HCT116 (cell line): ENCODE measurements around the gene KIFC1. TPM values are rescaled to one million over a fixed set of nuclear protein-coding genes. Genes with fewer than 3 reads are reported as not detected.

ENCODE experiments used
- ATAC-seq: fragments of 200-7000 bp; cut with Tn5 transposase; 2 replicates; pipeline ENCODE4 v1.9.1; 2020; ENCODE audit warnings: mild to moderate bottlenecking, moderate library complexity
- BruUV-seq: library from RNA; stranded (reverse); fragments of 400-500 nt; replicated peaks from 2 replicates; lab custom pipeline; 2021; lab: Mats Ljungman, UMichigan
- CTCF ChIA-PET: fragments of 300-600 bp; sonication (Branson Sonifier 250); formaldehyde crosslinking; loops from one replicate; lab custom pipeline; 2021; ENCODE audit warnings: antibody characterized with exemption; lab: Charles Lee
- POLR2A ChIA-PET: fragments of 300-600, 350-600 bp; sonication (Branson Sonifier 250); formaldehyde crosslinking; loops from one replicate; lab custom pipeline; 2021; ENCODE audit warnings: antibody characterized with exemption; lab: Charles Lee
- RAD21 ChIA-PET, 2 experiments: fragments of 300-600 bp; sonication (Branson Sonifier 250); formaldehyde crosslinking; loops; one replicate each; lab custom pipeline; 2023; ENCODE audit warnings: low total read pairs in 2 of 2; ENCODE audit not compliant: uncharacterized antibody in 2 of 2, unreplicated experiment in 2 of 2, low non-redundant PET in 1 of 2; lab: Charles Lee
- DNase-seq: peaks from one replicate; pipeline ENCODE4 v3.0.0-alpha.2; 2010; ENCODE audit warnings: low read depth, low spot score
- H2AFZ ChIP-seq: fragments of 200-600 bp; shearing (Covaris generic), sonication (generic); 2 replicates; pipeline ENCODE4 v1.6.1; 2017; ENCODE audit warnings: low read depth, mixed run types, mixed read lengths, antibody characterized with exemption, low read length; ENCODE audit not compliant: poor library complexity, severe bottlenecking
- H3K27ac ChIP-seq: 2 replicates; pipeline ENCODE4 v1.5.1; 2012; ENCODE audit warnings: low read depth, low read length
- H3K27me3 ChIP-seq: fragments of 200-600 bp; sonication (generic); 2 replicates; pipeline ENCODE4 v1.6.1; 2016; ENCODE audit warnings: mixed run types, low read length, mixed read lengths; ENCODE audit not compliant: insufficient read depth
- H3K36me3 ChIP-seq, 2 experiments: fragments of 200-500 bp in 1 of 2; fragments of 200-600 bp in 1 of 2; sonication (Bioruptor generic) in 1 of 2; sonication (generic) in 1 of 2; 2 replicates each; pipeline versions ENCODE4 v1.5.1 to v1.6.1; 2014 to 2016; ENCODE audit warnings: low read length in 2 of 2, inconsistent platforms in 1 of 2, mixed read lengths in 1 of 2, mixed run types in 1 of 2; ENCODE audit not compliant: insufficient read depth in 2 of 2, control insufficient read depth in 1 of 2
- H3K4me1 ChIP-seq, 2 experiments: fragments of 200-600 bp in 1 of 2; sonication (generic) in 1 of 2; 2 replicates each; pipeline versions ENCODE4 v1.5.1 to v1.6.1; 2012 to 2017; ENCODE audit warnings: low read length in 2 of 2, inconsistent platforms in 1 of 2, mild to moderate bottlenecking in 1 of 2, mixed read lengths in 1 of 2, mixed run types in 1 of 2, moderate library complexity in 1 of 2; ENCODE audit not compliant: insufficient read depth in 2 of 2, control insufficient read depth in 1 of 2
- H3K4me2 ChIP-seq: fragments of 200-600 bp; sonication (generic); 2 replicates; pipeline ENCODE4 v1.6.1; 2017; ENCODE audit warnings: mixed run types, low read length, mixed read lengths
- H3K4me3 ChIP-seq, 2 experiments: fragments of 200-600 bp in 1 of 2; sonication (generic) in 1 of 2; replicated peaks in 1 of 2; 2 replicates each; pipeline ENCODE4 v1.5.1; 2011 to 2016; ENCODE audit warnings: low read length in 2 of 2, control low read depth in 1 of 2, low read depth in 1 of 2, mild to moderate bottlenecking in 1 of 2, mixed read lengths in 1 of 2, mixed run types in 1 of 2
- H3K79me2 ChIP-seq: fragments of 200-600 bp; sonication (generic); 2 replicates; pipeline ENCODE4 v1.6.1; 2017; ENCODE audit warnings: mild to moderate bottlenecking, mixed run types, low read length, moderate library complexity, mixed read lengths; ENCODE audit not compliant: insufficient read depth
- H3K9ac ChIP-seq: fragments of 200-600 bp; sonication (generic); 2 replicates; pipeline ENCODE4 v1.6.1; 2016; ENCODE audit warnings: low read length, mixed read lengths
- H3K9me2 ChIP-seq: fragments of 200-600 bp; sonication (generic), shearing (Covaris generic); 2 replicates; pipeline ENCODE4 v1.6.1; 2017; ENCODE audit warnings: mixed run types, mild to moderate bottlenecking, moderate library complexity; ENCODE audit not compliant: insufficient read depth
- H3K9me3 ChIP-seq, 2 experiments: fragments of 200-500 bp in 1 of 2; fragments of 200-600 bp in 1 of 2; sonication (Bioruptor generic) in 1 of 2; sonication (generic) in 1 of 2; 2 replicates each; pipeline ENCODE4 v1.6.1; 2014 to 2017; ENCODE audit warnings: low read length in 2 of 2, mixed read lengths in 2 of 2, inconsistent platforms in 1 of 2, low read depth in 1 of 2, mild to moderate bottlenecking in 1 of 2, mixed run types in 1 of 2, moderate library complexity in 1 of 2; ENCODE audit not compliant: control insufficient read depth in 1 of 2, insufficient read depth in 1 of 2
- H4K20me1 ChIP-seq: fragments of 200-600 bp; sonication (generic), shearing (Covaris generic); 2 replicates; pipeline ENCODE4 v1.6.1; 2017; ENCODE audit warnings: mixed run types, mild to moderate bottlenecking, moderate library complexity; ENCODE audit not compliant: insufficient read depth
- ATF3 ChIP-seq: IDR thresholded peaks from 2 replicates; pipeline ENCODE4 v1.6.1; 2012
- CEBPB ChIP-seq: IDR thresholded peaks from 2 replicates; pipeline ENCODE4 v1.6.1; 2012; ENCODE audit warnings: low read depth
- CTCF ChIP-seq, 3 experiments: fragments of 200-600 bp in 1 of 3; sonication (generic) in 1 of 3; IDR thresholded peaks in 2 of 3; conservative IDR thresholded peaks in 1 of 3; 2 replicates each; pipeline ENCODE4 v1.5.1; 2012 to 2017; ENCODE audit warnings: low read depth in 2 of 3, low read length in 2 of 3, antibody characterized with exemption in 1 of 3, borderline replicate concordance in 1 of 3, control low read depth in 1 of 3, mild to moderate bottlenecking in 1 of 3, mixed read lengths in 1 of 3, mixed run types in 1 of 3, moderate library complexity in 1 of 3; ENCODE audit not compliant: insufficient read depth in 1 of 3
- EGR1 ChIP-seq: IDR thresholded peaks from 2 replicates; pipeline ENCODE4 v1.6.1; 2012; ENCODE audit warnings: low read depth
- ELF1 ChIP-seq: IDR thresholded peaks from 2 replicates; pipeline ENCODE4 v1.6.1; 2012; ENCODE audit warnings: low read depth, borderline replicate concordance
- EZH2 ChIP-seq: fragments of 200-600 bp; sonication (generic); IDR thresholded peaks from 2 replicates; pipeline ENCODE4 v1.6.1; 2017; ENCODE audit warnings: antibody characterized with exemption, mixed run types
- EZH2phosphoT487 ChIP-seq: fragments of 200-600 bp; IDR thresholded peaks from 2 replicates; pipeline ENCODE4 v1.6.1; 2018; ENCODE audit warnings: antibody characterized with exemption, borderline replicate concordance
- FOSL1 ChIP-seq: IDR thresholded peaks from 2 replicates; pipeline ENCODE4 v1.6.1; 2012; ENCODE audit warnings: low read depth
- MAX ChIP-seq: IDR thresholded peaks from 2 replicates; pipeline ENCODE4 v1.6.1; 2012
- POLR2AphosphoS5 ChIP-seq: IDR thresholded peaks from 2 replicates; pipeline ENCODE4 v1.6.1; 2011; ENCODE audit warnings: mild to moderate bottlenecking, low read depth, low read length, moderate library complexity
- RAD21 ChIP-seq: IDR thresholded peaks from 2 replicates; pipeline ENCODE4 v1.6.1; 2012; ENCODE audit warnings: low read depth, mild to moderate bottlenecking
- SIN3A ChIP-seq: IDR thresholded peaks from 2 replicates; pipeline ENCODE4 v1.6.1; 2012; ENCODE audit warnings: low read depth
- SP1 ChIP-seq: IDR thresholded peaks from 2 replicates; pipeline ENCODE4 v1.6.1; 2012; ENCODE audit warnings: low read depth
- SRF ChIP-seq: IDR thresholded peaks from 2 replicates; pipeline ENCODE4 v1.6.1; 2012; ENCODE audit warnings: low read depth
- YY1 ChIP-seq: IDR thresholded peaks from 2 replicates; pipeline ENCODE4 v1.6.1; 2011; ENCODE audit warnings: low read length, low read depth, moderate library complexity, mild to moderate bottlenecking; ENCODE audit not compliant: insufficient replicate concordance; ENCODE audit errors: extremely low read depth
- ZBTB33 ChIP-seq: IDR thresholded peaks from 2 replicates; pipeline ENCODE4 v1.6.1; 2011; ENCODE audit warnings: mild to moderate bottlenecking, low read length, moderate library complexity; ENCODE audit not compliant: insufficient replicate concordance; ENCODE audit errors: extremely low read depth
- ZFX ChIP-seq: fragments of 450-650 bp; IDR thresholded peaks from 2 replicates; pipeline ENCODE4 v1.6.1; 2017
- intact Hi-C: fragments of 100-400 bp; cut with micrococcal nuclease; formaldehyde crosslinking; loops from 2 replicates; pipeline ENCODE4 v1.10.0; 2022
- total RNA-seq: library from RNA; stranded (reverse); gene quantifications from one replicate; pipeline ENCODE4 v1.2.1, GENCODE V29; 2021; ENCODE audit not compliant: unreplicated experiment

The KIFC1 gene
- total RNA-seq, 1 experiment from 2014 or later, result 84.7 TPM

- Histone ChIP-seq H3K27me3 (no peaks in the 10 kb centered on the region), H2AFZ (no peak overlapping the region), H4K20me1 (no peaks in the 10 kb centered on the region), H3K9me3 (no peaks in the 10 kb centered on the region), H3K4me1 (peaks cover 0 to 2% of the 10 kb centered on the region in 2 experiments; a peak in 2 of 4 replicates), H3K9ac (no peak overlapping the region), H3K27ac (no peak overlapping the region), H3K9me2 (no peaks in the 10 kb centered on the region), H3K4me2 (no peak overlapping the region), H3K36me3 (no peaks in the 10 kb centered on the region; a peak in 1 of 4 replicates), H3K79me2 (no peaks in the 10 kb centered on the region), H3K4me3 (no peak overlapping the region)
- RAD21 ChIA-PET, result no interaction called here
- intact Hi-C loops, result no loop called here
- TF ChIP-seq EZH2 (no peak), CEBPB (no peak), EZH2phosphoT487 (no peak), ELF1 (no peak), RAD21 (no peak)
- POLR2A ChIA-PET, result no interaction called here
- BruUV-seq, result no TSS peak
- ATAC-seq (no peak), DNase-seq (no peak)
- CTCF ChIA-PET, result no interaction called here
Observed at GRCh38 chr6:33445119-33445603, 53.5 kb downstream of the KIFC1 start.

GRCh38 chr6:33446356-33446755 lies 54.7 kb downstream of the KIFC1 start:
- ChIA-PET CTCF (no interaction called here), POLR2A (no interaction called here)
- no peaks in the 10 kb centered on the region for H3K4me1 ChIP-seq

More at GRCh38 chr6:33446356-33446755, 54.7 kb downstream of the KIFC1 start:
- no peak overlapping the region for H2AFZ ChIP-seq
- H3K9me3 ChIP-seq, result no peaks in the 10 kb centered on the region
- BruUV-seq, result no TSS peak
- DNase-seq (no peak), ATAC-seq (no peak)
- H3K27ac ChIP-seq, result no peak overlapping the region
- H3K9me2 ChIP-seq, result no peaks in the 10 kb centered on the region
- H3K36me3 ChIP-seq, result no peaks in the 10 kb centered on the region; a peak in 1 of 4 replicates
- intact Hi-C loops, result no loop called here
- no peak overlapping the region for H3K4me2 ChIP-seq
- H3K79me2 ChIP-seq, result no peaks in the 10 kb centered on the region
- no peak overlapping the region for H3K4me3 ChIP-seq
- no peak overlapping the region for H3K9ac ChIP-seq
- H3K27me3 ChIP-seq, result no peaks in the 10 kb centered on the region
- RAD21 ChIA-PET, result no interaction called here
- no peak for TF ChIP-seq SRF
- no peak for TF ChIP-seq POLR2AphosphoS5
- TF ChIP-seq ZFX, result no peak
- TF ChIP-seq SIN3A, result no peak
- no peak for TF ChIP-seq RAD21
- TF ChIP-seq EGR1, result no peak
- TF ChIP-seq FOSL1, result no peak
- no peak for TF ChIP-seq CTCF (IDR thresholded peaks at IDR 0.05 in 2 of 3, conservative IDR thresholded peaks at IDR 0.05 in 1 of 3; ENCODE audit: borderline replicate concordance in 1 of 3, insufficient read depth in 1 of 3, low read depth in 2 of 3, low read length in 2 of 3)
- no peak for TF ChIP-seq EZH2phosphoT487
- no peak for TF ChIP-seq ELF1
- TF ChIP-seq EZH2, result no peak
- no peak for TF ChIP-seq YY1
- no peak for TF ChIP-seq SP1
- TF ChIP-seq MAX, result no peak
- no peak for TF ChIP-seq ZBTB33
- TF ChIP-seq ATF3, result no peak
- H4K20me1 ChIP-seq, result no peaks in the 10 kb centered on the region
